ENCODE data around the gene TCL1B. TPM values are rescaled to one million over a fixed set of nuclear protein-coding genes. Genes with fewer than 3 reads are reported as not detected.

Gene TCL1B
- total and polyA plus RNA-seq, 2 of the 4 experiments (the other 2 are of a cell fraction): not detected

DNA sequence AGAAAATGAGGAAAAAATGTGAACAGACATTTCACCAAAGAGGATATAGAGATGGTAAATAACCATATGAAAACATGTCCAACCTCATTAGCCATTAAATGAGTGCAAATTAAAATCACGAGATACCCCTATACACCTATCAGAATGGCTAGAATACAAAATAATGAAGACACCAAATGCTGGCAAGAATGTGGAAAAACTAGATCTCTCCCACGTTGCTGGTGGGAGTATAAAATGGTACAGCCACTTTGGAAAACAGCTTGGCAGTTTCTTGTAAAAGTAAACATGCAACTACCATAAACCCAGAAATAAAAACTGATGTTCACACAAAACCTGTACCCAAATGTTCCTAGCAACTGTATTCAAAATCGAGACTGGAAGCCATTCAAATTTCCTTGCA lies 38.3 kb upstream of the TCL1B start:
- Histone ChIP-seq H3K4me3 (ENCODE audit: insufficient read depth, low read depth, low read length) (no peak overlapping the region), H3K27ac (ENCODE audit: insufficient read depth, low read length) (no peak overlapping the region), H3K27me3 (ENCODE audit: control insufficient read depth, insufficient read depth, low read length) (no peaks in the 10 kb centered on the region), H3K18ac (ENCODE audit: low read depth, low read length) (no peak overlapping the region), H2AFZ (replicated peaks; ENCODE audit: low read length, poor library complexity) (no peak overlapping the region), H3K9ac (ENCODE audit: low read depth, low read length) (no peak overlapping the region), H4K20me1 (ENCODE audit: insufficient read depth, low read length) (no peaks in the 10 kb centered on the region), H3K9me1 (ENCODE audit: insufficient read depth, low read length) (no peaks in the 10 kb centered on the region), H3K23ac (ENCODE audit: low read depth, low read length) (no peak overlapping the region), H3K4me2 (ENCODE audit: low read depth, low read length) (no peak overlapping the region), H4K5ac (ENCODE audit: low read depth, low read length) (no peak overlapping the region), H2AK5ac (ENCODE audit: low read depth, low read length) (no peak overlapping the region), H2BK120ac (ENCODE audit: low read depth, low read length) (no peak overlapping the region), H3K36me3 (ENCODE audit: control insufficient read depth, insufficient read depth, low read length) (no peaks in the 10 kb centered on the region), H2BK5ac (ENCODE audit: low read depth, low read length, poor library complexity, severe bottlenecking) (no peak overlapping the region), H3K14ac (replicated peaks; ENCODE audit: low read depth, low read length) (no peak overlapping the region), H3K79me1 (ENCODE audit: low read depth in 1 of 2, low read length in 2 of 2) (no peaks in the 10 kb centered on the region), H2BK15ac (ENCODE audit: low read depth, low read length) (no peak overlapping the region), H4K8ac (ENCODE audit: low read depth in 2 of 2, low read length in 2 of 2) (no peak overlapping the region), H2BK20ac (ENCODE audit: low read depth, low read length) (no peak overlapping the region), H3K4me1 (ENCODE audit: control insufficient read depth, insufficient read depth, low read length) (no peaks in the 10 kb centered on the region), H3K56ac (ENCODE audit: extremely low read depth, insufficient read depth, low read length) (no peak overlapping the region), H2AK9ac (replicated peaks; ENCODE audit: low read depth, low read length, poor library complexity) (no peak overlapping the region), H4K91ac (ENCODE audit: insufficient read depth, low read depth, low read length) (no peak overlapping the region), H3K4ac (ENCODE audit: low read depth, low read length) (no peak overlapping the region), H3K9me3 (ENCODE audit: control insufficient read depth, insufficient read depth, low read length) (no peaks in the 10 kb centered on the region; the same call in 1 of the 2 replicates)
- ChIA-PET POLR2A (ENCODE audit: unreplicated experiment) (no interaction called here), CTCF (no interaction called here)
- no peak for ATAC-seq (ENCODE audit: low read depth)
- no TSS peak for BruUV-seq (replicated peaks)
- intact Hi-C loops (cut with micrococcal nuclease): no loop called here
- TF ChIP-seq, protein P1, sequence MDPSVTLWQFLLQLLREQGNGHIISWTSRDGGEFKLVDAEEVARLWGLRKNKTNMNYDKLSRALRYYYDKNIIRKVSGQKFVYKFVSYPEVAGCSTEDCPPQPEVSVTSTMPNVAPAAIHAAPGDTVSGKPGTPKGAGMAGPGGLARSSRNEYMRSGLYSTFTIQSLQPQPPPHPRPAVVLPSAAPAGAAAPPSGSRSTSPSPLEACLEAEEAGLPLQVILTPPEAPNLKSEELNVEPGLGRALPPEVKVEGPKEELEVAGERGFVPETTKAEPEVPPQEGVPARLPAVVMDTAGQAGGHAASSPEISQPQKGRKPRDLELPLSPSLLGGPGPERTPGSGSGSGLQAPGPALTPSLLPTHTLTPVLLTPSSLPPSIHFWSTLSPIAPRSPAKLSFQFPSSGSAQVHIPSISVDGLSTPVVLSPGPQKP (IDR thresholded peaks at IDR 0.05; ENCODE audit: borderline replicate concordance, low read depth, low read length): no peak
- no peak for TF ChIP-seq CHD1 (IDR thresholded peaks at IDR 0.05; ENCODE audit: low read depth, low read length)
- TF ChIP-seq CEBPB (IDR thresholded peaks at IDR 0.05; ENCODE audit: low read depth, low read length): no peak
- TF ChIP-seq CTCF (conservative IDR thresholded peaks at IDR 0.05; ENCODE audit: low read depth, low read length): no peak
- TF ChIP-seq NFE2L2 (IDR thresholded peaks at IDR 0.05; ENCODE audit: low read depth, low read length): no peak
- no peak for TF ChIP-seq SMC3 (IDR thresholded peaks at IDR 0.05; ENCODE audit: low read depth, low read length)
- TF ChIP-seq FOS (IDR thresholded peaks at IDR 0.05; ENCODE audit: low read depth, low read length): no peak
- no peak for TF ChIP-seq RAD21 (IDR thresholded peaks at IDR 0.05; ENCODE audit: low read length)
- no peak for TF ChIP-seq BHLHE40 (IDR thresholded peaks at IDR 0.05; ENCODE audit: low read depth, low read length)
- TF ChIP-seq MAFK (IDR thresholded peaks at IDR 0.05; ENCODE audit: low read depth, low read length): no peak
- TF ChIP-seq RCOR1 (IDR thresholded peaks at IDR 0.05; ENCODE audit: insufficient replicate concordance, low read length): no peak
- no peak for TF ChIP-seq MXI1 (IDR thresholded peaks at IDR 0.05; ENCODE audit: borderline replicate concordance, low read depth, low read length)
- no peak for TF ChIP-seq USF2 (IDR thresholded peaks at IDR 0.05; ENCODE audit: low read depth, low read length)
- no peak for TF ChIP-seq POLR2A (IDR thresholded peaks at IDR 0.05; ENCODE audit: low read depth, low read length)
- no peak for TF ChIP-seq RFX5 (IDR thresholded peaks at IDR 0.05; ENCODE audit: low read depth, low read length)
- no peak for TF ChIP-seq MAZ (IDR thresholded peaks at IDR 0.05; ENCODE audit: borderline replicate concordance, low read depth, low read length)
- dilution Hi-C loops (cut with HindIII; ENCODE audit: low sequenced_read_pairs, unreplicated experiment): no loop called here
- DNase-seq: no peak
- WGBS, 2 experiments (ENCODE audit: extremely low coverage in 2 of 2, insufficient read length in 1 of 2): no CpG with 5 or more reads among the region's 3 CpGs
- in situ Hi-C loops (cut with MboI; ENCODE audit: low sequenced_read_pairs): no loop called here

All from IMR-90 (cell line).